K562 (cell line): Measurements from ENCODE around the gene PADI4. TPM values are rescaled to one million over a fixed set of nuclear protein-coding genes. Genes with fewer than 3 reads are reported as not detected.

ENCODE experiments used
- ATAC-seq: fragments of 200-7000 bp; cut with Tn5 transposase; 3 replicates; pipeline ENCODE4 v1.9.1; 2020; ENCODE audit warnings: moderate library complexity
- BruUV-seq: library from RNA; stranded (reverse); fragments of 400-500 nt; replicated peaks from 2 replicates; lab custom pipeline; 2021; lab: Mats Ljungman, UMichigan
- CTCF ChIA-PET: fragments of 300-600 bp; formaldehyde crosslinking; extraction: SDS; loops from one replicate; lab custom pipeline; 2021; ENCODE audit warnings: low intra/inter-chr PET ratio; lab: Yijun Ruan, JAX
- POLR2A ChIA-PET: fragments of 300-600, 350-650 bp; sonication (Branson Sonifier 250); formaldehyde crosslinking; extraction: SDS; loops from one replicate; lab custom pipeline; 2021; ENCODE audit warnings: antibody characterized with exemption, inconsistent platforms; lab: Yijun Ruan, JAX
- DNase-seq, 4 experiments: peaks; one replicate each; pipeline versions ENCODE4 v3.0.0 to v3.0.0-alpha.2; 2011 to 2018; ENCODE audit warnings: low spot score in 3 of 4, mixed read lengths in 3 of 4; ENCODE audit errors: extremely low read depth in 1 of 4
- FAIRE-seq: peaks from 2 replicates; lab custom pipeline; 2011; peaks lifted over from hg19 to GRCh38; lab: Jason Lieb, UNC
- H2AFZ ChIP-seq: 2 replicates; pipeline ENCODE4 v1.6.0; 2011; ENCODE audit warnings: low read depth, low read length, control low read depth, inconsistent platforms
- H3K27ac ChIP-seq: fragments of 200-600 bp; 3 replicates; pipeline ENCODE4 v1.8.0; 2011; ENCODE audit warnings: low read depth, mild to moderate bottlenecking, control low read depth, inconsistent platforms, low read length, moderate library complexity, mixed read lengths; ENCODE audit errors: extremely low read depth
- H3K27me3 ChIP-seq, 2 experiments: fragments of 300-600 bp in 1 of 2; 2 replicates in 1 of 2; 3 replicates in 1 of 2; pipeline versions ENCODE4 v1.6.0 to v1.8.0; 2011; ENCODE audit warnings: inconsistent platforms in 2 of 2, low read length in 2 of 2, mild to moderate bottlenecking in 1 of 2, mixed read lengths in 1 of 2, moderate library complexity in 1 of 2; ENCODE audit not compliant: control insufficient read depth in 2 of 2, insufficient read depth in 2 of 2
- H3K36me3 ChIP-seq: fragments of 300-600 bp; 3 replicates; pipeline ENCODE4 v1.8.0; 2011; ENCODE audit warnings: mild to moderate bottlenecking, low read length, inconsistent platforms; ENCODE audit not compliant: control insufficient read depth, insufficient read depth
- H3K4me1 ChIP-seq, 2 experiments: fragments of 200-600 bp in 1 of 2; replicated peaks in 1 of 2; 2 replicates in 1 of 2; 3 replicates in 1 of 2; pipeline versions ENCODE4 v1.5.1 to v1.8.0; 2011; ENCODE audit warnings: inconsistent platforms in 2 of 2, low read length in 2 of 2, mild to moderate bottlenecking in 1 of 2, mixed read lengths in 1 of 2, moderate library complexity in 1 of 2; ENCODE audit not compliant: control insufficient read depth in 2 of 2, insufficient read depth in 2 of 2
- H3K4me2 ChIP-seq: 2 replicates; pipeline ENCODE4 v1.6.1; 2011; ENCODE audit warnings: low read length, control low read depth, inconsistent platforms, mixed read lengths; ENCODE audit not compliant: insufficient read depth
- H3K4me3 ChIP-seq: fragments of 200-600 bp; sonication (generic), shearing (Covaris generic); 2 replicates; pipeline ENCODE4 v1.5.1; 2016; ENCODE audit warnings: control low read depth, inconsistent platforms
- H3K79me2 ChIP-seq: fragments of 200-600 bp; 3 replicates; pipeline ENCODE4 v1.8.0; 2011; ENCODE audit warnings: low read length, inconsistent platforms; ENCODE audit not compliant: control insufficient read depth, insufficient read depth
- H3K9ac ChIP-seq, 2 experiments: 2 replicates each; pipeline versions ENCODE4 v1.6.0 to v1.6.1; 2011; ENCODE audit warnings: low read depth in 2 of 2, low read length in 2 of 2, control low read depth in 1 of 2, inconsistent platforms in 1 of 2, mild to moderate bottlenecking in 1 of 2, mixed read lengths in 1 of 2; ENCODE audit not compliant: insufficient read depth in 1 of 2
- H3K9me1 ChIP-seq: one replicate; pipeline ENCODE4 v1.6.0; 2011; ENCODE audit warnings: inconsistent platforms, mild to moderate bottlenecking, low read length, moderate library complexity; ENCODE audit not compliant: control insufficient read depth, insufficient read depth
- H3K9me3 ChIP-seq: replicated peaks from 2 replicates; pipeline ENCODE4 v1.5.1; 2011; ENCODE audit warnings: low read depth, low read length, inconsistent platforms; ENCODE audit not compliant: control insufficient read depth, insufficient read depth
- H4K20me1 ChIP-seq: replicated peaks from 2 replicates; pipeline ENCODE4 v1.6.1; 2011; ENCODE audit warnings: low read length, inconsistent platforms, mixed read lengths; ENCODE audit not compliant: control insufficient read depth, insufficient read depth
- FIP1L1 ChIP-seq: fragments of 200-400 bp; formaldehyde crosslinking; IDR thresholded peaks from 2 replicates; pipeline ENCODE4 v1.6.1; 2018; ENCODE audit warnings: mild to moderate bottlenecking, low read depth, low read length; ENCODE audit not compliant: poor library complexity, severe bottlenecking
- OTX1 ChIP-seq: fragments of 450-650 bp; formaldehyde crosslinking; IDR thresholded peaks from 2 replicates; pipeline ENCODE4 v1.4.0; 2022; ENCODE audit warnings: mild to moderate bottlenecking
- ZNF280B ChIP-seq: fragments of 250-450 bp; sonication (Bioruptor Pico); IDR thresholded peaks from 2 replicates; pipeline ENCODE4 v1.5.1; 2021; ENCODE audit warnings: mild to moderate bottlenecking
- WGBS: fragments of 100-300 bp; shearing (Covaris generic); methylation state at CpG from one replicate; pipeline ENCODE4 v1.1.6; 2016; ENCODE audit warnings: low coverage, mixed read lengths; ENCODE audit not compliant: insufficient coverage; ENCODE audit errors: missing lambda C conversion rate; 5-methylcytosine and 5-hydroxymethylcytosine counted together
- in situ Hi-C: fragments of 300-500 bp; cut with MboI; formaldehyde crosslinking; loops from 4 replicates; pipeline ENCODE4 v1.15.0; 2018; ENCODE audit warnings: inconsistent platforms, mixed read lengths
- intact Hi-C: fragments of 100-400 bp; cut with micrococcal nuclease; formaldehyde crosslinking; loops from 2 replicates; pipeline ENCODE4 v1.14.2; 2022
- polyA plus RNA-seq, 8 experiments: library from polyadenylated mRNA; depleted of rRNA in 4 of 8; stranded (reverse) in 5 of 8; unstranded in 3 of 8; fragments of >200 nt; fragmentation: Nextera tagmentation in 2 of 8; fragmentation: Illumina TruSeq in 1 of 8; extraction: Ambion mirVana in 2 of 8; extraction: Trizol in 1 of 8; gene quantifications; 2 replicates each; pipeline versions ENCODE4 v1.2.1 to v1.2.3, GENCODE V29; 2011 to 2014; ENCODE audit warnings: inconsistent platforms in 1 of 8, missing spikeins in 1 of 8
- total RNA-seq, 7 experiments: library from RNA; depleted of rRNA in 6 of 7; stranded (reverse); fragments of >200 nt in 6 of 7; fragmentation: Illumina TruSeq in 2 of 7; extraction: Trizol in 2 of 7; gene quantifications; 2 replicates each; pipeline versions ENCODE4 v1.2.1 to v1.2.3, GENCODE V29; 2011 to 2021; ENCODE audit warnings: low replicate concordance in 1 of 7
- TF ChIP-seq, protein P1 (sequence below): sonication (generic); formaldehyde crosslinking; IDR thresholded peaks from 2 replicates; pipeline ENCODE4 v1.8.0; 2022; ENCODE audit warnings: missing genetic modification reagents, mild to moderate bottlenecking, moderate library complexity, borderline replicate concordance

PADI4 gene
- total and polyA plus RNA-seq, 9 of the 15 experiments (the other 6 are each of a cell fraction or from before 2014, with no cell fraction given), result 0.22 to 0.33 TPM; not detected in 7

DNA sequence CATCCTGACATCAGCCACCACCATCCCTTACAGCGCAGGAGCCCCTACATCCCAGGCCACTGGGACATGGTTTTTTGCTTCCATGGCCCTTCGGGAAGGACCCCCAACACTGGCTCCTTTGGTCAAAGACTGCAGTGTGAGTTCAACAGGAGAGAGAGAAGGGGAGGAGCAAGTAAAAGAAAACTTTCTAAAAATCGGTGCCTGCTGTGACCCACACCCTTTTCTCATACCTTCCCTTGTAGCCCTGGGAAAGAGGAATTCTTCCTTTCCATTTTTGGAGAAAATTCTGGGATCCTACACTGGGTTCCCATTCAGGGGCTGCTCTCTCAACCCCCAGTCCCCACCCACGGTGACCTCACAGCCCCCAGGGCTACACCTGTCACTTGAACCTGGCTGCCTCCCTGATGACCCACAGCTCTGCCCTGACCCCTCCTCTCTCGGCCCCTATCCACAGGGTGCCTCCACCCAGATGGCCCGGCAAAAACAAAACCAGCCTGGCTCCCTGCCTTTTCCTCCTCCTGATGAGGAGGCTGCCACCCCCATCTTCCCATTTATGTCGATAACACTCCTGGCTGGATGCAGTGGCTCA, 7.6 kb downstream of the PADI4 start:
- Histone ChIP-seq H3K27me3 (peaks cover 27 to 62% of the 10 kb centered on the region in 2 experiments; a peak in 4 of 5 replicates), H3K9me3 (no peaks in the 10 kb centered on the region), H3K4me3 (no peak overlapping the region), H3K79me2 (no peaks in the 10 kb centered on the region), H3K4me1 (no peaks in the 10 kb centered on the region), H4K20me1 (peaks cover 11% of the 10 kb centered on the region; the same call in 1 of the 2 replicates), H3K4me2 (no peak overlapping the region), H3K9ac (no peak overlapping the region), H3K27ac (no peak overlapping the region), H2AFZ (no peak overlapping the region), H3K36me3 (no peaks in the 10 kb centered on the region), H3K9me1 (no peaks in the 10 kb centered on the region)
- in situ Hi-C loops, result no loop called here
- FAIRE-seq, result no peak
- no peak for ATAC-seq
- DNase-seq, result no peak
- BruUV-seq, result no TSS peak
- 0% methylated on average over 7 of the region's 7 CpGs for WGBS
- TF ChIP-seq ZNF280B (CRISPR knock-in tag) (no peak), FIP1L1 (no peak), OTX1 (CRISPR knock-in tag) (no peak)
- TF ChIP-seq, protein P1, sequence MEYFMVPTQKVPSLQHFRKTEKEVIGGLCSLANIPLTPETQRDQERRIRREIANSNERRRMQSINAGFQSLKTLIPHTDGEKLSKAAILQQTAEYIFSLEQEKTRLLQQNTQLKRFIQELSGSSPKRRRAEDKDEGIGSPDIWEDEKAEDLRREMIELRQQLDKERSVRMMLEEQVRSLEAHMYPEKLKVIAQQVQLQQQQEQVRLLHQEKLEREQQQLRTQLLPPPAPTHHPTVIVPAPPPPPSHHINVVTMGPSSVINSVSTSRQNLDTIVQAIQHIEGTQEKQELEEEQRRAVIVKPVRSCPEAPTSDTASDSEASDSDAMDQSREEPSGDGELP (CRISPR knock-in tag), result no peak
- intact Hi-C loops, result no loop called here
- ChIA-PET CTCF (no interaction called here), POLR2A (interaction anchor here (0.7 kb wide), 1 partner anchor 14 kb away, joined by 3 read pairs; no protein-coding TSS in a partner anchor)
